GM10847 (cell line): ENCODE measurements around the gene TUBB4A.

Experiments
- POLR2A ChIP-seq: IDR thresholded peaks from 2 replicates; pipeline ENCODE4 v1.6.1; 2011; ENCODE audit not compliant: insufficient read length; ENCODE audit errors: extremely low read depth

TUBB4A gene

DNA sequence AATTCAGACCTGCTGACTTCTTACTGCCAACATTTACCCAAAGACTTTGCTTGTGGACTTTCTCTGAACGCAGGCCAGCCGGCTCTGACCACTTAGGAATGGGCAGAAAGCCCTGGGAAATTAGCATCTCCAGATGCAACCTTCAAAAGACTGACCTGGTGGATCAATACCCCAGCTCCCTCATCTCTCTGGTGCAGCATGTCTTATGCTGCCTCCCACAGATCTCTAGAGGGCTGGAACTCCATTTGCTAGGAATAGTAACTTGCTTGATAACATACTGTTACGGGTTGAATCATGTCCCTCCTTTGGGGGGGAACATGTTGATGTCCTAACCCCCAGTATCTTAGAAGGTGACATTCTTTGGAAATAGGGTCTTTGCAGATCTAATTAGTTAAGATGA lies 55.7 kb downstream of the TUBB4A start:
- TF ChIP-seq POLR2A: no peak
